IMR-90 (cell line): Measurements from ENCODE around the gene C11orf68. TPM values are rescaled to one million over a fixed set of nuclear protein-coding genes. Genes with fewer than 3 reads are reported as not detected.

Experiments
- ATAC-seq: fragments of 200-7000 bp; cut with Tn5 transposase; 2 replicates; pipeline ENCODE4 v1.9.1; 2020; ENCODE audit warnings: low read depth, mild to moderate bottlenecking, moderate library complexity
- BruUV-seq: library from RNA; stranded (reverse); fragments of 400-500 nt; replicated peaks from 2 replicates; lab custom pipeline; 2021; lab: Mats Ljungman, UMichigan
- CTCF ChIA-PET: fragments of 300-600 bp; formaldehyde crosslinking; extraction: SDS; loops from one replicate; lab custom pipeline; 2021; ENCODE audit warnings: antibody characterized with exemption; lab: Yijun Ruan, JAX
- POLR2A ChIA-PET: fragments of 300-600 bp; sonication (Branson Sonifier 250); formaldehyde crosslinking; loops from one replicate; lab custom pipeline; 2022; ENCODE audit warnings: antibody characterized with exemption; ENCODE audit not compliant: unreplicated experiment; lab: Charles Lee
- DNase-seq: peaks from one replicate; pipeline ENCODE4 v3.0.0; 2013
- H2AFZ ChIP-seq: replicated peaks from 2 replicates; pipeline ENCODE3; 2013; ENCODE audit warnings: low read length, mild to moderate bottlenecking; ENCODE audit not compliant: poor library complexity
- H2AK5ac ChIP-seq: 2 replicates; pipeline ENCODE4 v1.6.1; 2013; ENCODE audit warnings: low read depth, low read length, inconsistent platforms
- H2AK9ac ChIP-seq: replicated peaks from 2 replicates; pipeline ENCODE3; 2013; ENCODE audit warnings: mild to moderate bottlenecking, low read depth, low read length, moderate library complexity; ENCODE audit not compliant: poor library complexity
- H2BK120ac ChIP-seq: 2 replicates; pipeline ENCODE4 v1.6.1; 2013; ENCODE audit warnings: low read depth, low read length, inconsistent platforms
- H2BK15ac ChIP-seq: 3 replicates; pipeline ENCODE4 v1.6.1; 2013; ENCODE audit warnings: low read depth, low read length, inconsistent platforms
- H2BK20ac ChIP-seq: 2 replicates; pipeline ENCODE4 v1.6.1; 2013; ENCODE audit warnings: low read depth, mild to moderate bottlenecking, inconsistent platforms, low read length, moderate library complexity
- H2BK5ac ChIP-seq: 2 replicates; pipeline ENCODE4 v1.6.1; 2013; ENCODE audit warnings: mild to moderate bottlenecking, low read depth, low read length, inconsistent platforms; ENCODE audit not compliant: poor library complexity, severe bottlenecking
- H3K14ac ChIP-seq: replicated peaks from 2 replicates; pipeline ENCODE4 v1.6.1; 2013; ENCODE audit warnings: low read depth, low read length, inconsistent platforms
- H3K18ac ChIP-seq: 2 replicates; pipeline ENCODE4 v1.6.1; 2013; ENCODE audit warnings: low read depth, low read length, control low read depth
- H3K23ac ChIP-seq: 2 replicates; pipeline ENCODE4 v1.6.1; 2013; ENCODE audit warnings: low read depth, low read length, inconsistent platforms
- H3K27ac ChIP-seq: 2 replicates; pipeline ENCODE4 v1.5.1; 2013; ENCODE audit warnings: mild to moderate bottlenecking, control low read depth, low read length; ENCODE audit not compliant: insufficient read depth
- H3K27me3 ChIP-seq: 2 replicates; pipeline ENCODE4 v1.6.1; 2013; ENCODE audit warnings: low read length; ENCODE audit not compliant: control insufficient read depth, insufficient read depth
- H3K36me3 ChIP-seq: 2 replicates; pipeline ENCODE4 v1.6.1; 2013; ENCODE audit warnings: low read length, mixed read lengths; ENCODE audit not compliant: control insufficient read depth, insufficient read depth
- H3K4ac ChIP-seq: 2 replicates; pipeline ENCODE4 v1.6.1; 2013; ENCODE audit warnings: low read depth, low read length, inconsistent platforms
- H3K4me1 ChIP-seq: 2 replicates; pipeline ENCODE4 v1.6.1; 2013; ENCODE audit warnings: low read length, mixed read lengths; ENCODE audit not compliant: control insufficient read depth, insufficient read depth
- H3K4me2 ChIP-seq: 2 replicates; pipeline ENCODE4 v1.6.1; 2013; ENCODE audit warnings: low read depth, mild to moderate bottlenecking, control low read depth, low read length, moderate library complexity
- H3K4me3 ChIP-seq: 2 replicates; pipeline ENCODE4 v1.5.1; 2013; ENCODE audit warnings: low read depth, mild to moderate bottlenecking, control low read depth, low read length, moderate library complexity; ENCODE audit not compliant: insufficient read depth
- H3K56ac ChIP-seq: 2 replicates; pipeline ENCODE4 v1.6.1; 2013; ENCODE audit warnings: low read length, inconsistent platforms; ENCODE audit not compliant: insufficient read depth; ENCODE audit errors: extremely low read depth
- H3K79me1 ChIP-seq, 2 experiments: 2 replicates each; pipeline ENCODE4 v1.6.1; 2013; ENCODE audit warnings: low read length in 2 of 2, inconsistent platforms in 1 of 2, low read depth in 1 of 2
- H3K9ac ChIP-seq: 2 replicates; pipeline ENCODE4 v1.6.1; 2013; ENCODE audit warnings: low read depth, low read length, control low read depth
- H3K9me1 ChIP-seq: 2 replicates; pipeline ENCODE4 v1.6.1; 2013; ENCODE audit warnings: low read length, inconsistent platforms; ENCODE audit not compliant: insufficient read depth
- H3K9me3 ChIP-seq: 2 replicates; pipeline ENCODE4 v1.6.1; 2013; ENCODE audit warnings: low read length; ENCODE audit not compliant: control insufficient read depth, insufficient read depth
- H4K20me1 ChIP-seq: 2 replicates; pipeline ENCODE4 v1.6.1; 2013; ENCODE audit warnings: low read length, inconsistent platforms; ENCODE audit not compliant: insufficient read depth
- H4K5ac ChIP-seq: 2 replicates; pipeline ENCODE4 v1.6.1; 2013; ENCODE audit warnings: mild to moderate bottlenecking, low read depth, low read length, control low read depth
- H4K8ac ChIP-seq, 2 experiments: 2 replicates each; pipeline ENCODE4 v1.6.1; 2013; ENCODE audit warnings: low read depth in 2 of 2, low read length in 2 of 2, control low read depth in 1 of 2, inconsistent platforms in 1 of 2
- H4K91ac ChIP-seq: 2 replicates; pipeline ENCODE4 v1.6.1; 2013; ENCODE audit warnings: low read depth, low read length, inconsistent platforms; ENCODE audit not compliant: insufficient read depth
- CEBPB ChIP-seq: IDR thresholded peaks from 2 replicates; pipeline ENCODE4 v1.6.1; 2012; ENCODE audit warnings: low read depth, low read length, improper control_type of control experiment
- MAZ ChIP-seq: IDR thresholded peaks from 2 replicates; pipeline ENCODE4 v1.6.1; 2012; ENCODE audit warnings: low read depth, mild to moderate bottlenecking, low read length, improper control_type of control experiment, moderate library complexity, borderline replicate concordance
- POLR2A ChIP-seq: IDR thresholded peaks from 2 replicates; pipeline ENCODE4 v1.6.1; 2012; ENCODE audit warnings: mild to moderate bottlenecking, low read depth, low read length
- RAD21 ChIP-seq: IDR thresholded peaks from 2 replicates; pipeline ENCODE4 v1.6.1; 2012; ENCODE audit warnings: low read length, improper control_type of control experiment
- WGBS, 2 experiments: methylation state at CpG; one replicate each; pipeline versions ENCODE4 v1.1.5 to v1.1.7; 2013; ENCODE audit warnings: missing lambda C conversion rate in 2 of 2; ENCODE audit not compliant: insufficient read length in 1 of 2; ENCODE audit errors: extremely low coverage in 2 of 2; 5-methylcytosine and 5-hydroxymethylcytosine counted together
- dilution Hi-C: fragments of 300-500 bp; cut with HindIII; formaldehyde crosslinking; loops from one replicate; pipeline ENCODE4 v1.14.3; 2018; ENCODE audit warnings: low sequenced_read_pairs; ENCODE audit not compliant: unreplicated experiment
- in situ Hi-C: fragments of 300-500 bp; cut with MboI; formaldehyde crosslinking; loops from 3 replicates; pipeline ENCODE4 v1.14.3; 2019; ENCODE audit warnings: low sequenced_read_pairs, inconsistent platforms, mixed read lengths
- intact Hi-C: fragments of 100-400 bp; cut with micrococcal nuclease; formaldehyde crosslinking; loops from 2 replicates; pipeline ENCODE4 v1.10.0; 2022
- polyA plus RNA-seq, 3 experiments: library from polyadenylated mRNA; depleted of rRNA; stranded (reverse); fragments of >200 nt; gene quantifications; 2 replicates each; pipeline ENCODE4 v1.2.3, GENCODE V29; 2012; ENCODE audit warnings: low replicate concordance in 1 of 3
- total RNA-seq: library from RNA; depleted of rRNA; stranded (reverse); fragments of >200 nt; gene quantifications from 2 replicates; pipeline ENCODE4 v1.2.3, GENCODE V29; 2012
- TF ChIP-seq, protein P1 (sequence below): conservative IDR thresholded peaks from 2 replicates; pipeline ENCODE4 v1.5.1; 2012; ENCODE audit warnings: mild to moderate bottlenecking, low read depth, low read length, improper control_type of control experiment

C11orf68 gene
- total and polyA plus RNA-seq, 2 of the 4 experiments (the other 2 are of a cell fraction), result 20.3 to 104 TPM

DNA sequence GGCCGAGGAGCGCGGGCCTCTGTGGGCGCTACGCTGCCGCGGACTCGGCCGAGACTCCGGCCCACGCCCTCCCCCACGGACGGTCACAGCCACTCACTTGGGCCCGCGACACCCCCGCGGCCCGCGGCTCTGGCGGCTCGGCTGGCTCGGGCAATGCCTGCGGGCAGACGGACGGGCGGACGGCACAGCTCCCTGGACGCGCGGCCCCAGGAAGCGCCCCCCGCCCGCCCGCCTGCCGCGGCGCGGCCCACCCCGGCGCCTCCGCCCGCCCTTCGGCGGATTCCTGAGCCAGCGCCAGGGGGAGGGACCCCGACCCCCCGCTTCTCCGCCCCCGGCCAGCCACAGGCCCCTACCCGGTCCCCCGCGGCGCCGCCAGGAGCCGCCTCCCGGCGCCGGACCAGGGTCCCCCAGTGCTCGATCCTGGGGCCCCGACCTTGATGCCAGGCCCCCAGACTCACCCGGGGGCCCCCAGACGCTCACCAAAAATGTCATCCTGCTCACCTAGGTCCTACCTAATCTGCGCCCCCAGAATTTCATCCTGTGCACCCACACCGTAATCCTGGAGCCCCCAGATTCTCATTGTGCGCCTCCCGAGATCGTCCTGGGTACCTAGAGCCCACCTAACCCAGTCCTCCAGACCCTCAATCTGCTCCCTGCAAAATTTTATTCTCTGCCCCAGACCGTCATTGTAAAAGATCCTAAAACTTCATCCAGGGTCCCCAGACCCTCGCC is 46.1 kb downstream of the C11orf68 start, which contains the start of gene EFEMP2:
Gene EFEMP2, minus strand, starts transcription at position 215 of the 732 bp plus-strand sequence. CDS start 446 bp downstream, outside the sequence.
- Histone ChIP-seq H3K4ac (peak within 1 kb of the TSS; percentile 100), H3K23ac (peak within 1 kb of the TSS; percentile 99), H3K9me1 (0 out of 2 replicates have a peak, but pooled peaks cover 5% of the 10 kb centered on the region), H3K56ac (peak within 1 kb of the TSS; percentile 98), H4K91ac (peak within 1 kb of the TSS; percentile 99), H2BK20ac (peak within 1 kb of the TSS; percentile 51; the same call in 1 of the 2 replicates), H3K9me3 (no peaks in the 10 kb centered on the region), H2BK5ac (peak within 1 kb of the TSS; percentile 98), H2AK9ac (peak within 1 kb of the TSS; percentile 100), H3K4me3 (peak within 1 kb of the TSS; percentile 89), H2AK5ac (peak within 1 kb of the TSS; percentile 100), H4K8ac (peak within 1 kb of the TSS; percentile 91 to 94), H4K20me1 (peaks cover 20% of the 10 kb centered on the region), H2BK15ac (peak within 1 kb of the TSS; percentile 53; the same call in 1 of the 3 replicates), H2BK120ac (peak within 1 kb of the TSS; percentile 81), H3K27me3 (no peaks in the 10 kb centered on the region), H2AFZ (peak within 1 kb of the TSS; percentile 94), H3K79me1 (peaks cover 15 to 50% of the 10 kb centered on the region in 2 experiments), H3K27ac (peak within 1 kb of the TSS; percentile 99), H4K5ac (peak within 1 kb of the TSS; percentile 96), H3K9ac (peak within 1 kb of the TSS; percentile 98), H3K18ac (peak within 1 kb of the TSS; percentile 85), H3K4me1 (peaks cover 14% of the 10 kb centered on the region), H3K4me2 (peak within 1 kb of the TSS; percentile 99), H3K36me3 (peaks cover 33% of the 10 kb centered on the region), H3K14ac (peak within 1 kb of the TSS; percentile 99)
- POLR2A ChIA-PET, result interaction anchor here (1.1 kb wide), 1 partner anchor 10 kb away, joined by 5 read pairs; no protein-coding TSS in a partner anchor
- no peak for DNase-seq
- no TSS peak for BruUV-seq
- CTCF ChIA-PET, result interaction anchor here (1.1 to 2.1 kb wide), 3 partner anchors 12 to 16 kb away, joined by 3 to 8 read pairs (median 5); partner anchors contain the start of genes FIBP and MUS81
- 1% methylated on average over 23 of the region's 69 CpGs; no CpG with 5 or more reads in 1 of the 2 experiments for WGBS, 2 experiments
- intact Hi-C loops (no loop called here), dilution Hi-C loops (no loop called here), in situ Hi-C loops (no loop called here)
- no peak for TF ChIP-seq CEBPB
- TF ChIP-seq POLR2A, result no peak; the same call in 1 of the 2 replicates
- TF ChIP-seq, protein P1, sequence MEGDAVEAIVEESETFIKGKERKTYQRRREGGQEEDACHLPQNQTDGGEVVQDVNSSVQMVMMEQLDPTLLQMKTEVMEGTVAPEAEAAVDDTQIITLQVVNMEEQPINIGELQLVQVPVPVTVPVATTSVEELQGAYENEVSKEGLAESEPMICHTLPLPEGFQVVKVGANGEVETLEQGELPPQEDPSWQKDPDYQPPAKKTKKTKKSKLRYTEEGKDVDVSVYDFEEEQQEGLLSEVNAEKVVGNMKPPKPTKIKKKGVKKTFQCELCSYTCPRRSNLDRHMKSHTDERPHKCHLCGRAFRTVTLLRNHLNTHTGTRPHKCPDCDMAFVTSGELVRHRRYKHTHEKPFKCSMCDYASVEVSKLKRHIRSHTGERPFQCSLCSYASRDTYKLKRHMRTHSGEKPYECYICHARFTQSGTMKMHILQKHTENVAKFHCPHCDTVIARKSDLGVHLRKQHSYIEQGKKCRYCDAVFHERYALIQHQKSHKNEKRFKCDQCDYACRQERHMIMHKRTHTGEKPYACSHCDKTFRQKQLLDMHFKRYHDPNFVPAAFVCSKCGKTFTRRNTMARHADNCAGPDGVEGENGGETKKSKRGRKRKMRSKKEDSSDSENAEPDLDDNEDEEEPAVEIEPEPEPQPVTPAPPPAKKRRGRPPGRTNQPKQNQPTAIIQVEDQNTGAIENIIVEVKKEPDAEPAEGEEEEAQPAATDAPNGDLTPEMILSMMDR, result no peak
- no peak for TF ChIP-seq RAD21
- peak; percentile 60; the same call in 1 of the 2 replicates for TF ChIP-seq MAZ
- ATAC-seq, result peak; percentile 47
